Activated CD4-positive, CD25-positive, alpha-beta regulatory T cell treated with anti-CD3 and anti-CD28 coated beads, Interleukin-2, amount 50 U/mL, for 24 hours (primary cell): Measurements from ENCODE around the gene CEP164.
A peak's percentile ranks its signal among the peaks of the same experiment; 100 is the strongest.

Source experiments
- ATAC-seq, 2 donors: fragments of 150-1000 bp; cut with Tn5 transposase; one replicate each; pipeline ENCODE4 v1.10.0; 2021; ENCODE audit warnings: mild to moderate bottlenecking in 1 of 2, moderate library complexity in 1 of 2

The CEP164 gene

DNA sequence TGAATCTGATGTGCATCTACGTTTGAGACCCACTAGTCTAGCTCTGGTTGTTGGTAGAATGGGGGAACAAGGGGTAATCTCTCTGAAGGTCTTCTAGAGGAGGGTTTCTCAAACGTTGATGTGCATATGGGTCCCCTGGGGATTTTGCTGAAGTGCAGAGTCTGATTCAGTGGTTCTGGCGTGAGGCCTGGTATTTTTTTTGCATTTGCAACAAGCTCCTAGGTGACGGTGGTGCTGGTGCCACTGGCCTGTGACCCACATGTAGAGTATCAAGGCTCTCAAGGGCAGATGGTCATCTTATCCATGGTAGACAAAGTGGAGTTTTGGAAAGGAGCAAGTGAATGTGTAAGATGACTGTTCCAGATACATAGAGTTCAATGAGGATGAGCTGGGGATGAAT lies 97.1 kb downstream of the CEP164 start:
- no peak for ATAC-seq

GRCh38 chr11:117425679-117426296 lies 98.1 kb downstream of the CEP164 start:
- ATAC-seq: no peak

DNA sequence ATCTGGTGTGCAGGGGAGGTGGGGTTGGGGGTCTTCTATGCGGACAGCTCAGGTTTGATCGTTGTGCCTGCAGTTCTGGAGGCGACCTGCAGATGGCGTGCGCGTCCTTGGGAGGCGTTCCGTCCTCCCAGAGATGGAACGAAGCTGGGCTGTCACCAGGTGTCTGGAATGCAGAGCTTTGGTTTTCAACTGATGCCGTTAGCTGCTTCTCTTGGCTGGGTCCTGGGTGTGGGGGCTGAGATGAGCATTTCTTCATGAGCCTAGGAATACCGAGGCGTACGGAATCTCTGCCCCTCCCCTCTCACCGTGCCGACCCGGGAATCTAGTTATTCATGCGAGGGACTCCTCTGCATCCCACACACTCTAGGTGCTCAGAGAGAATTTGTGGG lies 98.6 kb downstream of the CEP164 start:
- peak in 1 of 2 donors; percentile 59 for ATAC-seq

DNA sequence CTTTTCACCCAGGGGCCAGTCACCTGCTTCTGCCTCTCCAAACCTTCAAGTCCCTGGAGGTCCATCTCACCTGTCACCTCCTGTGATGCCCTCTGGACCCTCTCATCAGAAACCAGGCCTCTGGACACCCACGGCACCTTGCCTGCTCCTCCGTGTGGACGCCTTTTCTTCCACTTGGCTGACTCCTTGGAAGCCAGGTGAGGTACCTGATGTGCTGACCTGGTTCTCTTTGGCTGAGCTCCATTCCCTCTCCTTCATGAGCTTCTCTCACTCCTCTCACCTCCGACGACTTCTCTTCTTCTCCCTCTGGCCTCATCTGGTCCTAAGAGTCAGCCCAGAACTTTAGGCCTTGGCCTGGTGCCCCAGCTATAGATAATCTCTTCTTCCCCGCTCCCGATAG lies 99.3 kb downstream of the CEP164 start:
- ATAC-seq: no peak

DNA sequence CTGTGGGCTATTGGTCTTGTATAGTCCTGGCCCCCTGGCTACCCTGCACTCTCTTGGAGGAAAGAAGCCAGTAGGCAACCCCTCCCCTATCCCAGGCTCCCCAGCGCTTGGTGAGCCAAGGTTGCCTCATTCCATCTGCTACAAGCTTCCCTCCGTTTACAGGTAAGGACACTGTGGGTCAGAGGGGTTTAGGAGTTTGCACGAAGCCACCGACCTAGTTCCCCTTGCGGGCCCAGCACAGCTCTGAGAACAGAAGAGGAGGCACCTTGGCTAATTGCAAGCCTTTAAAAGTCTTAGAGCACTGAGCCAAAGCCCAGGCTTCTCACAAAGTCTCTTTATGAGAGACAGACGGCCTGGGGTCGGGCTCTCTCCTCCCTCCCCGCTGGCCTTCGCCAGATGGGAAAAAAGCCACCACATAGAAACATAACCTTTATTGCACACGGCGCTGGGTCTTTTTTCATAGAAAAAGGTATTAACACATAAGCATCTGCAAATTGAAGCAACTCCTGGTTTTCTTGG lies 99.8 kb downstream of the CEP164 start:
- no peak for ATAC-seq

DNA sequence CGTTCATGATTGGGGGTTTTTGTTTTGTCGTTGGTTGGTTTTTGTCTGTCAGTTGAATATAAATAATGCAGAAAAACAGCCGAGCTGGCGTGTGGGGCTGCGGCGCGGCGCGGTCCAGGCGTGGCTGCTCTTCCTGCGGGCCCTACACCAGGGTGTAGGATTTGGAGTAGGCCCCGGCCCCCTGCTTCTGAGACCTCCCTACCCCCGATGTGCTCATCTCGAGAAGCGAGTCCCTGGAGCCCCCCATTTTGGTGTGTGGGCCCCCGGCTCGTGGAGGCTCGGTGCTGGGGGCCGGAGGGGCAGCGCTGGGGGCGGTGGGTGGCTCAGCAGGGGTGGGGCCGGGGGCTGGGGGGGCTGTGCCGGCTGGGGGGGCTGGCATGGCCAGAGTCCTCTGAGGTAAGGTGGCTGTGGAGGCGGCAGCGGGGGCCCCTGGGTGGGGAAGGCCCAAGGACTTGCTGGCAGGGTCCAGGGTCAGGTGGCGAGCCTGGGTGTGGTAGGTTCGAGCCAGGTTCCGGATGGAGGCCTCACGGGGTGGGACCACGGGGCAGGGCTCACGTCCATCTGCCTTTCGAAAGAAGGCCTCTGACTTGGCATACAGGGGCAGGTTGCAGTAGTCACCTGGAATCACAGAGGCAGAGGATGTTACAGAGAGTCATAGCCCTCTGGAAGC lies 100.7 kb downstream of the CEP164 start:
- ATAC-seq: no peak

- no peak for ATAC-seq
These were observed 101.2 kb downstream of the CEP164 start for GRCh38 chr11:117428856-117429229.

- no peak for ATAC-seq
These were observed 102.8 kb downstream of the CEP164 start for GRCh38 chr11:117430293-117430955.

DNA sequence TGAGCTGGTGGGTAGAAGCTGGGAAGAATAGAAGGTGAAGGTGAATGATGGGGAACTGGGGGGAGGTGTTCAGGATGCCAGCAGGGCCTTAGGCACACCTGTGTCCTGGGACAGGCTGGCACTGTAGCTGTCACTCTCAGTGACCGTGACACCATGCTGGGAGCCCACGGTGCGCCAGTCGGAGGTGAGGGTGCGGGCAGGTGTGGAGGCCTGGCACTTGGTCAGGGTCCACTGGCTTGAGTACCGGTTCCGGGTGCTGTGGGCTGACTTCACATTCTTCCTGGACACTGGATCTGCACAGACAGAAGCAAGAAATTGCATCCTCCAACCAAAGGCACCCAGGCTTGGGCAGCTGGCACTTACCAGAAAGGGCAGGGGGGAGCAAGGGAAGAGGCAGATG lies 103.8 kb downstream of the CEP164 start:
- ATAC-seq: no peak

DNA sequence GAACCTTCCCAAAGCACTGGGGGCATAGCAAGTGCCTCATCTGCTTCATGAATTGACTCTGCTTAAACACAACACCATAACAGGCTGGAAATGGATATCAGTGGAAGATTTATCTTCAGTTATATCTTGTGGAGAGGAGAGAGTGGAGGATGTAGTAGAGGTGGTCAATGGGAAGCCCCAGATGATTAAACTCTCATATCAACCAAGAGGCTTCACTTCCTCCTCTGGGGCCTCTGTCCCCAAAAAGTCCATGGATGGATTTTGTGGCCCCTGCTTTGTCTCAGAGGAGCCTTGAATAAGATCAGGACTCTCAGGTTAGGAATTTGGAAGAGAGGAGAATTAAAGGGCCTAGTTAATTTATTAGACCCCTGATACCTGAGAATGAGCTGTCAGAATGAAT lies 106.1 kb downstream of the CEP164 start:
- no peak for ATAC-seq

- ATAC-seq: no peak
These were observed 106.8 kb downstream of the CEP164 start for GRCh38 chr11:117434481-117434880.

- ATAC-seq: no peak
These were observed 107.7 kb downstream of the CEP164 start for GRCh38 chr11:117435326-117435725.

- ATAC-seq: no peak
These were observed 109.6 kb downstream of the CEP164 start for GRCh38 chr11:117437041-117437790.

GRCh38 chr11:117437791-117438130 lies 110.1 kb downstream of the CEP164 start:
- ATAC-seq: no peak

- peak in 1 of 2 donors; percentile 95 for ATAC-seq
These were observed 110.8 kb downstream of the CEP164 start for GRCh38 chr11:117438371-117439000.

DNA sequence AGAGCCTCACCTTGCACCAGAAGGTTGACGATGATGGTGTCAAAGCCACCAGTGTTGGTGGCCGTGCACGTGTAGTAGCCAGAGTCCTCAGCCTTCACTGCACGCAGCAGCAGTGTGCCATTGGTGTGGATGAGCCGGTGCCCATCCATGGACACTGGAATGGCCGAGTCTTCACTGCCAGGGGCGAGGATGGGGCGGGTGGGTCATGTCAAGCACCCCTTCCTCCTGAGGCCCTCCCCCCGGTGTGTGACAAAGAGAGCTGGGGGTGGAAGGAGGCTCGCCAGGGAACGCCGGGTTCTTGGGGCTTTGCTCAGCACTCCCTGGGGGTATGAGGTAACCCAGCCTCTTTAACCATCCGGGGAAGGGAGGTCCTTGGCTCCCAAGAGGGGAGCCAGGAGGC lies 111.6 kb downstream of the CEP164 start:
- ATAC-seq: no peak

DNA sequence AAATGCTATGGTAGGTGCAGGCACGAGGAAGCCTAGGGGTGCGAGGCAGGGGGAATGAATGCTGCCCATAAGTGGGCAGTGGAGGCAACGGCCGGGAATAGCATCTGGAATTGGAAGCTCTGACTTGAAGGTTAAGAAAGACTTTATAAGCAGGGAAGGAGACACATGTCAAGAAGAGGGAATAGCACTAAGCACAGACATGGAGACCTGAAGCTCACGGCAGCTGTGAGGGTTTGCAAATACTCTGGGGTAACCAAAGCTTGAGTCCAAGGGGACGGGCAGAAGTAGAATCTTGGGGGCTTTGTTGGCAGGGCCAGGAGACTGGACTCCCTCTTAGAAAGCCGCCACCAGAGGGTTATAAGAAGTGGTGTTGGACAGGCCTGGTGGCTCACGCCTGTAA lies 112.6 kb downstream of the CEP164 start:
- ATAC-seq: no peak

DNA sequence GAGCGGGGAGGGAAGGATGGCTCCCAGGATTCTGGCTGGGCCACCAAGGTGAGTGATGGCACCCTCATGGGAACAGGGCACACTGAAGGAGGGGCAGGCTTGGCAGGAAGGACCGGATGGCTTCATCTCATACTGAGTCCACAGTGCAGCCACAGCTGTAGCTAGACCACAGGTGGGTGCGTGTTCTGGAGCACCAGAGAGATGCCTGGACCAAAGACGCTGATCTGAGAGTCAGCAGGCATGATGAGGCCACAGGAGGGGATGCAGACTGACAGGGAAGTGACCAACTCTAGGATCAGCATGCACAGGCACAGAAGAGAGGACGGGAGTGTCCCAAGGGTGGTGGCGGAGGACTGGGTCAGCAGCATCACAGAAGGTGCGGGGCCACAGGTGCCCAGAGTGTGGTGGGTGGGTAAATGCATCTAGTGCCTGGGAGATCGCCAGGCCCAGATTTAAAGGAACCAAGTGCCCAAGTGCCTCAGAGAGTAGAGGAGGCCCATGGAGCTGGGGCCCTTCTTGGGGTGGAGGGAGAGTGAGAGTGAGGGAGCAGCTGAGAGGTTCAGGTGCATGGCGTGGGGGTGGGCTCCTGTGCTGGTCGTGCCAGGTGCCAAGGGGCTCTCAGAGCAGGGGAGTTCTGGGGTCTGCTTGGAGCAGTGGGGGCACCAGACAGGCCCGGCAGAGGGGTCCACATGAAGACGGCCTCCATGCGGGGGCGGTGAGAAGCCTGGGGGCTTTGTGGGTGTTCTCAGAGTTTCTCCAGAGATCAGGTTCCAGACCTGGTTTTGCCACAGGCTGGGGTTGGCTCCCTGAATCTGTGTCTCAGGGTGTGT lies 113.7 kb downstream of the CEP164 start:
- ATAC-seq: no peak

- ATAC-seq: no peak
These were observed 114.6 kb downstream of the CEP164 start for GRCh38 chr11:117442049-117442868.

DNA sequence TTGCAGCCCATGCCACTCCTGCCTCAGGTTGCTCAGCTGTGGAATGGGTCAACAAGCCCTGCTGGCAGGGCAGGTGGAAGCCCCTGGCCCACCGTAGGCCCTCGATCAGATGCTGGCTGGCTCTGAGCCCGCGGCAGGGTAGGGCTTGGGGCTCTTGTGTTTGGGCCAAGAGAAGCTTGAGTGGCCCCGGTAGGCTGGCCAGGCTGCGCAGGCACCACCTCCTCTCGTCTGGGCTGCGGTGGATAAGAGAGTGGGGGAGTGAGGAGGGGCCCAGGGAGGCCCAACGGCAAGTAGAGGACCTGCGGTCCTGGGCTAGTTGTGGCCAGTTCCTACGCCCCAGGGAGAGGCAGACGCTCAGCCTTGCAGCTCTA lies 115.2 kb downstream of the CEP164 start:
- no peak for ATAC-seq
